ENCODE measurements around the gene STX18. TPM values are rescaled to one million over a fixed set of nuclear protein-coding genes. Genes with fewer than 3 reads are reported as not detected.

The STX18 gene
- total RNA-seq, 1 donor, result 32.2 TPM

- no peak for DNase-seq (ENCODE audit: low read depth)
- TF ChIP-seq CTCF (IDR thresholded peaks at IDR 0.05; ENCODE audit: insufficient read depth, low read length), result no peak
- no peak overlapping the region for H3K4me3 ChIP-seq (ENCODE audit: low read depth, low read length)
Observed at GRCh38 chr4:4412641-4413372, 129.0 kb downstream of the STX18 start.

DNA sequence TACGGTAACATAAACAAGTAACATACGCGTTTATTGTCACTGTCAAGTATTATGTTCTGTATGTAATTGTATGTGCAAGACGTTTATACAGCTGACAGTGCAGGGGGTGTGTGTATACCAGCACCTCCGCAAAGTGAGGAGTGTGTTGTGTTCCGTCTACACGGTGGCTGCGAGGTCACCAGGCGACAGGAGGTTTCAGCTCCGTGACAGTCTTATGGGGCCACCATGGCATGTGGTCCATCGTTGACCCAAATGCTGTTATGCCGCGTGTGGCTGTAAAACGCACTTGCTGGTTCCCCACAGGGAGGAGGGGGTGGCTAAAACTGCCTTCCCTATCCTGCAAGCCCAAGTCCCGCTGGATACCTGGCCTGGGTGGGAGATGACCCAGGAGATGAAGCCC, 129.9 kb downstream of the STX18 start:
- no peak overlapping the region for H3K4me3 ChIP-seq (ENCODE audit: low read depth, low read length)
- no peak for TF ChIP-seq CTCF (IDR thresholded peaks at IDR 0.05; ENCODE audit: insufficient read depth, low read length)
- DNase-seq (ENCODE audit: low read depth), result no peak

DNA sequence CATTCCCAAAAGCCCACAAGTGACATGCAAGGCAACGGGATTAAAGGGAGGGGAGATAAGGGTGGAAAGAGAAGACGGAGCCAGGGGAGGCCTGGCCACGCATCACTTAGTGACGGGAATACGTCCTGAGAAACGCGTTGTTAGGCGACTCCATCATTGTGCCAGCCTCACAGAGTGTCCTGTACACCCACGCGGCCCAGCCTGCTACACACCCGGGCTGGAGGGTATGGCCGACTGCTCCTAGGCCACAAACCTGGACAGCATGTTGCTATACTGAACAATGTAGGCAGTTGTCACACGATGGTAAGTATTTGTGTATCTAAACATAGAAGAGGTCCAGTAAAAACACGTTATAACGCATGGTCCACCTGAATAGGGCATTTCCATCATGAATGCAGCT, 131.6 kb downstream of the STX18 start:
- DNase-seq (ENCODE audit: low read depth), result no peak
- no peak overlapping the region for H3K4me3 ChIP-seq (ENCODE audit: low read depth, low read length)
- no peak for TF ChIP-seq CTCF (IDR thresholded peaks at IDR 0.05; ENCODE audit: insufficient read depth, low read length)

DNA sequence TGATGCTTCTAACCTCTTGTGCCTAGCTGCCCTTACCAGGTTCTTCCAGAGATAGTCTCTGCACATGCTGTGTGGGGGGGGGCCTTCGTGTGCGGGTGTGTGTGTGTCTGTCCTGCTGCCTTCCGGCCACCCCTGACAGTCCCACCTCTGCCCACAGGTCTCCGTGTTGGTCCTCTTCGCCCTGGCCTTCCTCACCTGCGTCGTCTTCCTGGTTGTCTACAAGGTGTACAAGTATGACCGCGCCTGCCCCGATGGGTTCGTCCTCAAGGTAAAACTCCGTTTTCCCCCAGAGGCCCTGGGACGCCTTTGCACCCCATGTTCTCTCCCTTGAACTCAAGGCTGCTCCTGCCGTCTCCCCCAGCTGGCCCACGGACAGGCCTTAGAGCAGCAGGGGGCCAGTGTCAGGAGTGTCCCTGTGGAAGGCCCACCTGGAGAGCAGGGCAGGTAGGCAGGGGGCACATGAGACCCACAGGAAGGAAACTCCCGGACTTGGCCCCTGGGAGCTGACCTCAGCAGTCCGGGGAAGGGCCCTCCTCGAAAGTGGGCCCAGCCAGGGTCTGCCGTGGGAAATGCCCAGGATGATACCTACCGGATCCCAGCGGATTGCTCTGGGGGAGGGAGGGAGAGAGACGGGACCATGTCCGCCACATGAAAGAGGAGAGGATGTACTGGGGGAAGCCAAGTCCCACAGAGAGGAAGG, 132.3 kb downstream of the STX18 start:
- H3K4me3 ChIP-seq (ENCODE audit: low read depth, low read length), result no peak overlapping the region
- TF ChIP-seq CTCF (IDR thresholded peaks at IDR 0.05; ENCODE audit: insufficient read depth, low read length), result no peak
- no peak for DNase-seq (ENCODE audit: low read depth)

- TF ChIP-seq CTCF (IDR thresholded peaks at IDR 0.05; ENCODE audit: insufficient read depth, low read length), result no peak
- no peak for DNase-seq (ENCODE audit: low read depth)
- H3K4me3 ChIP-seq (ENCODE audit: low read depth, low read length), result no peak overlapping the region
Observed at GRCh38 chr4:4408576-4409335, 133.1 kb downstream of the STX18 start.

- no peak for TF ChIP-seq CTCF (IDR thresholded peaks at IDR 0.05; ENCODE audit: insufficient read depth, low read length)
- H3K4me3 ChIP-seq (ENCODE audit: low read depth, low read length), result no peak overlapping the region
- no peak for DNase-seq (ENCODE audit: low read depth)
Observed at GRCh38 chr4:4408132-4408523, 133.7 kb downstream of the STX18 start.
